GM12875 (cell line): ENCODE measurements around the gene XPOT.

Experiments
- H3K4me3 ChIP-seq: one replicate; pipeline ENCODE4 v1.5.1; 2011; ENCODE audit warnings: low read depth, low read length, control low read depth
- CTCF ChIP-seq: IDR thresholded peaks from 2 replicates; pipeline ENCODE4 v1.5.1; 2011; ENCODE audit warnings: low read depth, mild to moderate bottlenecking, control low read depth, inconsistent platforms, low read length, moderate library complexity, borderline replicate concordance; ENCODE audit not compliant: insufficient read depth

XPOT gene

GRCh38 chr12:64500394-64500793 is 96.2 kb downstream of the XPOT start:
- H3K4me3 ChIP-seq, result no peak overlapping the region
- TF ChIP-seq CTCF, result no peak
